H1 (cell line): Measurements from ENCODE around the gene CNIH4. TPM values are rescaled to one million over a fixed set of nuclear protein-coding genes. Genes with fewer than 3 reads are reported as not detected.

Experiments used
- CTCF ChIA-PET: fragments of 300-600 bp; sonication (Branson Sonifier 250); formaldehyde crosslinking; loops from one replicate; lab custom pipeline; 2021; ENCODE audit not compliant: partially characterized antibody; lab: Charles Lee
- POLR2A ChIA-PET: fragments of 300-600 bp; sonication (Branson Sonifier 250); formaldehyde crosslinking; loops from one replicate; lab custom pipeline; 2021; ENCODE audit warnings: inconsistent platforms; ENCODE audit not compliant: partially characterized antibody; lab: Charles Lee
- DNase-seq, 2 experiments: peaks; one replicate each; pipeline versions ENCODE4 v3.0.0 to v3.0.0-alpha.2; 2010 to 2022; ENCODE audit warnings: low spot score in 2 of 2, low read depth in 1 of 2, mixed read lengths in 1 of 2
- FAIRE-seq: peaks from 2 replicates; lab custom pipeline; 2011; peaks lifted over from hg19 to GRCh38; lab: Jason Lieb, UNC
- H2AFZ ChIP-seq: 2 replicates; pipeline ENCODE4 v1.8.1; 2012; ENCODE audit warnings: low read length, inconsistent platforms
- H2AK5ac ChIP-seq: 2 replicates; pipeline ENCODE4 v1.6.1; 2013; ENCODE audit warnings: low read depth, low read length
- H2BK120ac ChIP-seq: replicated peaks from 2 replicates; pipeline ENCODE3; 2013; ENCODE audit warnings: low read depth, low read length, inconsistent platforms
- H2BK12ac ChIP-seq: 2 replicates; pipeline ENCODE4 v1.6.1; 2013; ENCODE audit warnings: low read depth, low read length
- H2BK15ac ChIP-seq: 2 replicates; pipeline ENCODE4 v1.6.1; 2013; ENCODE audit warnings: low read length
- H2BK20ac ChIP-seq: 2 replicates; pipeline ENCODE4 v1.6.1; 2013; ENCODE audit warnings: low read length
- H2BK5ac ChIP-seq: 2 replicates; pipeline ENCODE4 v1.6.1; 2013; ENCODE audit warnings: low read depth, low read length
- H3K14ac ChIP-seq: 2 replicates; pipeline ENCODE4 v1.6.1; 2013; ENCODE audit warnings: inconsistent platforms; ENCODE audit not compliant: insufficient read length
- H3K18ac ChIP-seq: 2 replicates; pipeline ENCODE4 v1.6.1; 2013; ENCODE audit warnings: low read length; ENCODE audit errors: extremely low read depth
- H3K23ac ChIP-seq: 2 replicates; pipeline ENCODE4 v1.6.1; 2013; ENCODE audit warnings: inconsistent platforms; ENCODE audit not compliant: insufficient read length
- H3K23me2 ChIP-seq: 2 replicates; pipeline ENCODE4 v1.6.1; 2013; ENCODE audit warnings: low read depth, low read length
- H3K27ac ChIP-seq: 2 replicates; pipeline ENCODE4 v1.6.1; 2011; ENCODE audit warnings: low read depth, low read length, inconsistent platforms
- H3K27me3 ChIP-seq, 4 experiments: replicated peaks in 1 of 4; 1 replicate in 1 of 4; 2 replicates in 3 of 4; pipeline versions ENCODE4 v1.6.1 to v1.8.1; 2011 to 2013; ENCODE audit warnings: low read length in 3 of 4, mild to moderate bottlenecking in 3 of 4, inconsistent platforms in 2 of 4, mixed read lengths in 2 of 4, moderate library complexity in 1 of 4; ENCODE audit not compliant: control insufficient read depth in 3 of 4, insufficient read depth in 3 of 4; ENCODE audit errors: extremely low read depth in 1 of 4
- H3K36me3 ChIP-seq, 4 experiments: 2 replicates each; pipeline versions ENCODE4 v1.6.1 to v1.8.1; 2011 to 2013; ENCODE audit warnings: mild to moderate bottlenecking in 4 of 4, low read length in 3 of 4, moderate library complexity in 2 of 4, control low read depth in 1 of 4, inconsistent platforms in 1 of 4; ENCODE audit not compliant: insufficient read depth in 4 of 4, control insufficient read depth in 2 of 4
- H3K4ac ChIP-seq: replicated peaks from 2 replicates; pipeline ENCODE3; 2013; ENCODE audit warnings: low read length, low read depth, mixed read lengths, inconsistent platforms; ENCODE audit not compliant: insufficient read length
- H3K4me1 ChIP-seq, 4 experiments: replicated peaks in 1 of 4; 1 replicate in 1 of 4; 2 replicates in 3 of 4; pipeline versions ENCODE4 v1.6.1 to v1.8.1; 2011 to 2013; ENCODE audit warnings: low read length in 3 of 4, inconsistent platforms in 2 of 4, mixed read lengths in 1 of 4; ENCODE audit not compliant: insufficient read depth in 4 of 4, control insufficient read depth in 3 of 4
- H3K4me2 ChIP-seq, 2 experiments: 2 replicates each; pipeline versions ENCODE4 v1.6.1 to v1.8.1; 2011 to 2013; ENCODE audit warnings: low read depth in 2 of 2, low read length in 2 of 2, control low read depth in 1 of 2, inconsistent platforms in 1 of 2, mild to moderate bottlenecking in 1 of 2; ENCODE audit not compliant: insufficient read depth in 1 of 2
- H3K4me3 ChIP-seq, 4 experiments: fragments of 200-600, 300-600 bp in 1 of 4; sonication (generic), shearing (Covaris generic), sonication (Bioruptor Twin) in 1 of 4; 2 replicates each; pipeline versions ENCODE4 v1.5.1 to v1.8.1; 2011 to 2016; ENCODE audit warnings: low read length in 4 of 4, low read depth in 3 of 4, control low read depth in 2 of 4, inconsistent platforms in 2 of 4, mild to moderate bottlenecking in 2 of 4, mixed read lengths in 1 of 4, moderate library complexity in 1 of 4; ENCODE audit not compliant: insufficient read depth in 2 of 4; ENCODE audit errors: extremely low read depth in 1 of 4
- H3K56ac ChIP-seq: replicated peaks from 2 replicates; pipeline ENCODE3; 2013; ENCODE audit warnings: low read depth, mild to moderate bottlenecking, mixed read lengths, low read length, inconsistent platforms; ENCODE audit not compliant: insufficient read length
- H3K79me1 ChIP-seq: 2 replicates; pipeline ENCODE4 v1.6.1; 2013; ENCODE audit warnings: low read depth, low read length, control low read depth
- H3K79me2 ChIP-seq, 2 experiments: 2 replicates each; pipeline versions ENCODE4 v1.6.1 to v1.8.1; 2012 to 2013; ENCODE audit warnings: low read length in 2 of 2, mild to moderate bottlenecking in 2 of 2, inconsistent platforms in 1 of 2; ENCODE audit not compliant: insufficient read depth in 2 of 2, control insufficient read depth in 1 of 2
- H3K9ac ChIP-seq, 4 experiments: replicated peaks in 1 of 4; 1 replicate in 1 of 4; 2 replicates in 3 of 4; pipeline versions ENCODE4 v1.6.1 to v1.8.1; 2011 to 2013; ENCODE audit warnings: low read depth in 3 of 4, low read length in 3 of 4, control low read depth in 2 of 4, mild to moderate bottlenecking in 2 of 4, moderate library complexity in 2 of 4, inconsistent platforms in 1 of 4; ENCODE audit errors: extremely low read depth in 1 of 4
- H3K9me3 ChIP-seq, 2 experiments: 2 replicates each; pipeline versions ENCODE4 v1.6.1 to v1.8.1; 2012 to 2013; ENCODE audit warnings: mild to moderate bottlenecking in 2 of 2, moderate library complexity in 2 of 2, control low read depth in 1 of 2, inconsistent platforms in 1 of 2, low read depth in 1 of 2, low read length in 1 of 2, mixed read lengths in 1 of 2; ENCODE audit not compliant: insufficient read depth in 2 of 2
- H4K20me1 ChIP-seq, 2 experiments: replicated peaks in 1 of 2; 2 replicates each; pipeline versions ENCODE3 to v1.8.1; 2011 to 2013; ENCODE audit warnings: inconsistent platforms in 2 of 2, low read length in 2 of 2, mild to moderate bottlenecking in 1 of 2; ENCODE audit not compliant: insufficient read depth in 2 of 2, control insufficient read depth in 1 of 2
- H4K5ac ChIP-seq: 2 replicates; pipeline ENCODE4 v1.6.1; 2013; ENCODE audit warnings: low read length, low read depth, mixed read lengths, inconsistent platforms; ENCODE audit not compliant: insufficient read length
- H4K8ac ChIP-seq: 2 replicates; pipeline ENCODE4 v1.8.0; 2013; ENCODE audit warnings: mild to moderate bottlenecking, moderate library complexity, low read length, inconsistent platforms; ENCODE audit not compliant: insufficient read depth; ENCODE audit errors: extremely low read depth
- H4K91ac ChIP-seq: replicated peaks from 2 replicates; pipeline ENCODE3; 2013; ENCODE audit warnings: low read length, mixed read lengths, inconsistent platforms; ENCODE audit not compliant: insufficient read length
- CBX8 ChIP-seq: fragments of 300-800, 300-1000 bp; sonication (generic); IDR thresholded peaks from 2 replicates; pipeline ENCODE4 v1.7.1; 2016; ENCODE audit warnings: low read depth, low read length, borderline replicate concordance
- JUND ChIP-seq: IDR thresholded peaks from 2 replicates; pipeline ENCODE4 v1.6.1; 2011; ENCODE audit warnings: mild to moderate bottlenecking, improper control_type of control experiment, low read length
- WGBS, 2 experiments: shearing (Covaris generic) in 1 of 2; methylation state at CpG; one replicate each; pipeline versions ENCODE4 v1.1.6 to v1.1.7; 2013 to 2015; ENCODE audit warnings: low lambda C conversion rate in 2 of 2, mixed read lengths in 2 of 2, inconsistent platforms in 1 of 2, low coverage in 1 of 2, missing lambda C conversion rate in 1 of 2; ENCODE audit not compliant: insufficient replicate concordance in 2 of 2, insufficient coverage in 1 of 2, insufficient read length in 1 of 2; ENCODE audit errors: extremely low coverage in 1 of 2, missing lambda C conversion rate in 1 of 2; 5-methylcytosine and 5-hydroxymethylcytosine counted together
- polyA plus RNA-seq, 7 experiments: library from polyadenylated mRNA; depleted of rRNA in 3 of 7; stranded (reverse) in 5 of 7; unstranded in 2 of 7; fragments of >200 nt in 5 of 7; fragments of 200-250 nt in 2 of 7; gene quantifications; 1 replicate in 5 of 7; 2 replicates in 1 of 7; 4 replicates in 1 of 7; pipeline versions ENCODE4 v1.2.1 to v1.2.3, GENCODE V29; 2011 to 2013; ENCODE audit warnings: missing spikeins in 2 of 7, mixed read lengths in 2 of 7
- total RNA-seq: library from RNA; stranded (reverse); fragmentation: NEBNext Ultra II Directional; extraction: Animal tissue kit (Norgen Biotek cat#: 25700); gene quantifications from 2 replicates; pipeline ENCODE4 v1.2.1, GENCODE V29; 2021

Gene CNIH4
- total and polyA plus RNA-seq, 2 of the 8 experiments (the other 6 are each of a cell fraction or from before 2014, with no cell fraction given), result 76.2 to 151 TPM

- Histone ChIP-seq H3K23ac (no peak overlapping the region), H4K20me1 (peaks cover 0 to 3% of the 10 kb centered on the region in 2 experiments), H3K79me2 (peaks cover 0 to 21% of the 10 kb centered on the region in 2 experiments; a peak in 3 of 4 replicates), H3K18ac (no peak overlapping the region), H4K5ac (no peak overlapping the region), H3K27me3 (no peaks in the 10 kb centered on the region), H2AFZ (no peak overlapping the region), H3K4me3 (no peak overlapping the region), H3K23me2 (no peaks in the 10 kb centered on the region), H3K27ac (no peak overlapping the region), H4K8ac (no peak overlapping the region), H2AK5ac (no peak overlapping the region), H3K9ac (no peak overlapping the region), H3K4me1 (no peaks in the 10 kb centered on the region), H2BK12ac (no peak overlapping the region), H2BK5ac (no peak overlapping the region), H3K36me3 (peaks cover 6 to 85% (median 34%) of the 10 kb centered on the region in 4 experiments), H3K79me1 (peaks cover 2% of the 10 kb centered on the region), H4K91ac (no peak overlapping the region), H3K4ac (no peak overlapping the region), H2BK120ac (no peak overlapping the region), H3K56ac (no peak overlapping the region), H3K9me3 (no peaks in the 10 kb centered on the region), H3K4me2 (no peak overlapping the region), H2BK20ac (no peak overlapping the region), H3K14ac (no peak overlapping the region), H2BK15ac (no peak overlapping the region)
- POLR2A ChIA-PET, result interaction anchor here (0.9 kb wide), 1 partner anchor 9 kb away, joined by 4 read pairs; no protein-coding TSS in a partner anchor
- CTCF ChIA-PET, result interaction anchor here (0.6 kb wide), 1 partner anchor 318 kb away, joined by 3 read pairs; no protein-coding TSS in a partner anchor
- no peak for TF ChIP-seq CBX8
- TF ChIP-seq JUND, result no peak
- DNase-seq, result no peak
- 82% methylated on average over 5 of the region's 5 CpGs; no CpG with 5 or more reads in 1 of the 2 experiments for WGBS, 2 experiments
- no peak for FAIRE-seq
These were observed 11.7 kb downstream of the CNIH4 start for GRCh38 chr1:224368409-224368808.
